Measurements from ENCODE around the gene UTP25. TPM values are rescaled to one million over a fixed set of nuclear protein-coding genes. Genes with fewer than 3 reads are reported as not detected.

The UTP25 gene
- total RNA-seq, 1 donor from 2014 or later, result 17.6 TPM

DNA sequence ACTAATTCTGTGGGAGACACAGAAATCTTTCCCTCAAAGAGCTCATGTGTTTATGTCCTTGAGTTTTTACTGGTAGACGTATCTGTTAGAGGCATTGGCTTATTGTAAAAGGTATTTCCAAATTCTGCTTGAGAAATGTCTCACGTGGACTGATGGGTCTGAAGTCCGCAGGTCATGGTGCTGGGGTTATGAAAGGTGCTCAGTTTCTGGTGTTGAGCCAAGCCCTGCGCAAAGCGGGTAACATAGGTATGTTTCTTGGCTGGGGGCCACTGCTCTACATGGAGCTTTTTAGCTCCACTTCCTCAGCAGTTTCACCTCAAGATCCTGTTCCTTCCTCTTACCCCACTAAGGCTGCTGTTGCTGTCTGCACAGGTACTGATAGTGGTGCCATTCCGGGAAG, 10.8 kb downstream of the UTP25 start:
- Mint-ChIP-seq H3K27ac (no peak overlapping the region), H3K4me3 (no peak overlapping the region), H3K36me3 (ENCODE audit: low read depth) (peaks cover 97% of the 10 kb centered on the region), H3K27me3 (no peaks in the 10 kb centered on the region), H3K4me1 (peaks cover 52% of the 10 kb centered on the region), H3K9me3 (no peaks in the 10 kb centered on the region)
- DNase-seq, result no peak
- intact Hi-C loops (cut with micrococcal nuclease), result no loop called here

DNA sequence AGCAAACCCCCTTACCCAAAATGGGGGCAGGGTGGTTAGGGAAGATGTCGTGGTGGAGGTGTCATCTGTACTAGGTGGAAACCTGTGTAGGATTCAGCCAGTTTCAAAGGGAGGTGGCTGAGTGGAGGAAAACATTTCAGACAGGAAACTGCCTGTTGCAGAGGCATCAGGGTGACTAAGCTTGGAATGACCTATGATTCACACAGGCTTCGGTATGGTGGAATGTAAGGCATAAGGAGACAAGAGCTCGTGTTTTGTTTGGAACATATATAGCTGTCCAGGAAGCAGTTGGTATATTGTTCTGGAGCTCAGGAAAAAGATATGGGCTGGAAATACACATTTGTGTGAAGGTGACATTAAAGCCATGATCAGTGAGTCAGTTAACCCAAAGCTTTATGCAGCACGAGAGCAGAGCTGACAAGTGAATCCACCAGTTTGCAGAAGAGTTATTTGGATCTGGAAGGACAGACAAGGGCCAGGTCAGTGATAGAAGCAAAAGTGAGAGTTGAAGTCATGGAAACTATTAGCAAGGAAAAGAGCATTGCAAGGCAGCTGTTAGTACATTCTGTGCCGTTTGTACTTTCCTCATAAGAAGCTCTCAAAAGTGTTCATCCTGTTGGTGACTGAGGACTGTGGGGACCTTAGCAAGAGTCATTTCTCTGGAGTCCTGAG, 12.2 kb downstream of the UTP25 start:
- no peaks in the 10 kb centered on the region for H3K27me3 Mint-ChIP-seq
- peak overlapping the region; percentile 84 for H3K27ac Mint-ChIP-seq
- intact Hi-C loops (cut with micrococcal nuclease), result no loop called here
- peak overlapping the region; percentile 45 for H3K4me3 Mint-ChIP-seq
- no peak for DNase-seq
- no peaks in the 10 kb centered on the region for H3K9me3 Mint-ChIP-seq
- H3K36me3 Mint-ChIP-seq (ENCODE audit: low read depth), result peaks cover 91% of the 10 kb centered on the region
- H3K4me1 Mint-ChIP-seq, result peaks cover 42% of the 10 kb centered on the region

DNA sequence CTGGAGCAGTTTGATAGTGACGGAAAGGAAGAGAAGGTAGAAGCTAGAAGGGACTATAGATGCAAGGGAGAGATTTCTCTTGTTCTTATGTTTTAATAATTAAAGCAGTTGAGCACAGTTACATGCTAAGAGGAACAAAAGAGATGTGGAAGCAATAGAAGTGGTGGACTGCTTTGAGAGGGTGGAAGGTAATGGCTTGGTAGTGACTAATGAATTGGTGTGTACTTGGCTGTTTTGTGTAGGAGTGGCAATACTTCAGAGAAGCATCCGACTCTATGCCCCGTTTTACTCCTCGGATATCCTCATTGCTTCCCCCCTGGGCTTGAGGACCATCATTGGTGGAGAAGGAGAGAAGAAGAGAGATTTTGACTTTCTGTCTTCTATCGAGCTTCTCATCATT, 12.8 kb downstream of the UTP25 start:
- Mint-ChIP-seq H3K27ac (peak overlapping the region; percentile 84), H3K27me3 (no peaks in the 10 kb centered on the region), H3K4me1 (peaks cover 37% of the 10 kb centered on the region), H3K4me3 (peak overlapping the region; percentile 45), H3K36me3 (ENCODE audit: low read depth) (peaks cover 87% of the 10 kb centered on the region), H3K9me3 (no peaks in the 10 kb centered on the region)
- intact Hi-C loops (cut with micrococcal nuclease), result no loop called here
- no peak for DNase-seq

DNA sequence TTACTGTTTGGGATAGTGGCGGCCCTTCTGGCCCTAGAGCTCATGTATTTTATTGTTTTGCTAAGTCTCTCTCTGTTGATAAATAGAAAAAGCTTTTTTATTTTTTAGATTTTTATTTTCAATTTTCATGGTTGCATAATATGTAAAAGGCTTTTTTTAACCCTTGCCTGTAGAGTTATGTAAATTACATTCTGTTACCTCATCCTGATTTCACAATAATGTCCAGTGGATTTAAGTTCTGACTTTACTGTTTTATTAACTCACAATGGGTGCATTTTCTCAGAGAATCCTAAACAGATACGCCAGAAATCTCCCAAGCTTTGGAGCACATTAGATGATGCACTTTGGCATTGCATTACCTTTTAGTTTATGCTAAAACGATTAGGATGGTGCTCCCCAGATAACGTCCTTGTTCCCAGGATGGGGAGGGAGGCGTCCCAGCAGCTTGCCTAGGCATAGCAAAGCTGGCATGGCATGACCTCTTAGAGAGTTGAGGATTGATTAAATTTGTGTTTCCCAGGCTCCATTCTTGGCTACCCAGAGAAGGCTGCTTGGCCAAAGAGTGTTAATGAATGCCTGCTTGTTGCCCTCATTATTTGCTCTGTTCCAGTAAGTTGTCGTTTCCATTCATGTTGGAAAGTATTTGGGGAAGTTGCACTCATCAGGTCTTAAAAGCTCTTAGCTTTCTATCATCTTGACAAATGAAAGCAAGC, 17.1 kb downstream of the UTP25 start:
- Mint-ChIP-seq H3K27me3 (no peaks in the 10 kb centered on the region), H3K9me3 (no peaks in the 10 kb centered on the region), H3K27ac (no peak overlapping the region), H3K4me1 (peaks cover 19% of the 10 kb centered on the region), H3K4me3 (no peak overlapping the region), H3K36me3 (ENCODE audit: low read depth) (peaks cover 69% of the 10 kb centered on the region)
- DNase-seq, result no peak
- intact Hi-C loops (cut with micrococcal nuclease), result no loop called here

DNA sequence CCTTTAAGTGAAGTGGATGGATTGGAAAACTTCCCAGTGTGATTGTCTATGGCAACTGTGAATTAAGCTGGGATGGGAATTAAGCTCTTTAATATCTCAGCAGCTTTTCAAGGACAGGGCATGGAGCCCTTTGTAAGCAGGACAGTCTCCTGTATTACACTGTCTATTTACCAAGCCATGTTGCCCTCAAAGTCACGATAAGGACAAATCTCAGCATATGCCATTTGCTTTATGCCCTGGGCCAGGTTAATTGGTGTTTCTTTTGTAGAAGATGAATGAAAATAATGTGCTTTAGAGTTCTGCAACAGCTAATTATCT, 17.6 kb downstream of the UTP25 start:
- H3K9me3 Mint-ChIP-seq, result no peaks in the 10 kb centered on the region
- H3K36me3 Mint-ChIP-seq (ENCODE audit: low read depth), result peaks cover 68% of the 10 kb centered on the region
- H3K4me3 Mint-ChIP-seq, result no peak overlapping the region
- intact Hi-C loops (cut with micrococcal nuclease), result no loop called here
- no peak overlapping the region for H3K27ac Mint-ChIP-seq
- DNase-seq, result no peak
- H3K27me3 Mint-ChIP-seq, result no peaks in the 10 kb centered on the region
- H3K4me1 Mint-ChIP-seq, result peaks cover 14% of the 10 kb centered on the region

DNA sequence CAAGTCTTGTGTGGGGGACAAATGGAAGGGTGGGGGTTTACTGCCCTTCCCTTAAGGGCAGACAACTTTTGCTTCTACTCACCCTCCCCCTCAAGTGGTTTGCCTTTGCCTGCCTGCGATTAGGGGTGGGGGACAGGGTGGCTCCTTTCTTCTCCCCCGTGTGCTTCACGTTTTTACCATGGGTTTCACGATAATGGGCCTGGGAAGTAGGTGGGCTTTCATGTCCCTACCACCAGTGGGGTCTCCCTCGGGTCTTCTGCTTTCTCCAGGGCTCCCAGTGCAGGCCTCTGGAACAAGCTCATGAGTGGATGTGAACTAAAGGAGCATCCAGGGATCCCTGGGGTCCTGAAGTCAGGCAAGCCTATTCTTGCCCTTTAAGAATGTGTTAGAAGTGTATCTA, 21.6 kb downstream of the UTP25 start:
- Mint-ChIP-seq H3K27ac (no peak overlapping the region), H3K4me1 (peaks cover 6% of the 10 kb centered on the region), H3K9me3 (no peaks in the 10 kb centered on the region), H3K27me3 (no peaks in the 10 kb centered on the region), H3K4me3 (no peak overlapping the region), H3K36me3 (ENCODE audit: low read depth) (peaks cover 53% of the 10 kb centered on the region)
- DNase-seq, result no peak
- intact Hi-C loops (cut with micrococcal nuclease), result no loop called here

DNA sequence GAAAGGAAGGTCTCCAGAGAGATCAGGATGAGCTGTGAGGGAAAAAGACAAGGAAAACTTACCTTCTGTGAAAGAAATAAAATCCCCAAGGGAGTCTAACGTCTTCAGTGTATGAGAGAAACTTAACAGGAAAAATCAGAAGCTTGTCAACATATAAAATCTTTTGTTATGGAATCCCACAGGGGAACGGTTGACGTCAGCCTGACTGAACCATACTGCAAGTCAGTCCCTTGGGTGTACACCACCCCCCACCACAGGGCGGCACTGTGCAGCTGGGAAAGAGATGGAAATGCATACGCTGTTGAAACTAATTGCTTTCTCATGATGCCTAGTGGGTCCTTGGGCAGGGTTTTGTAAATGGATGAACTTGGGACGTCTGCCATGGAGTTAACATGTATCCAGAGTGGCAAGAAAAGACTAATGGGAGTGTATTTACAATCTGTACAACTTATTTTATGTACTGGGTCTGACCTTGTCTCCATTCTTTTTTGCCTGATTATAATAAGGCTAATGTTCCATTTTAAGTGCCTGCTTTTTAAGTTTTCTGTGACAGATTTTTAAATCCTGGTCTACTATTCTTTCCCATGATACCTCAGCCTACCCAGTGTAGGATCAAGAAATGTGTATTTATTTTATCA, 22.7 kb downstream of the UTP25 start:
- no peak overlapping the region for H3K4me3 Mint-ChIP-seq
- H3K36me3 Mint-ChIP-seq (ENCODE audit: low read depth), result peaks cover 51% of the 10 kb centered on the region
- H3K9me3 Mint-ChIP-seq, result no peaks in the 10 kb centered on the region
- H3K27ac Mint-ChIP-seq, result no peak overlapping the region
- no peaks in the 10 kb centered on the region for H3K27me3 Mint-ChIP-seq
- H3K4me1 Mint-ChIP-seq, result peaks cover 8% of the 10 kb centered on the region
- no peak for DNase-seq
- intact Hi-C loops (cut with micrococcal nuclease), result no loop called here

DNA sequence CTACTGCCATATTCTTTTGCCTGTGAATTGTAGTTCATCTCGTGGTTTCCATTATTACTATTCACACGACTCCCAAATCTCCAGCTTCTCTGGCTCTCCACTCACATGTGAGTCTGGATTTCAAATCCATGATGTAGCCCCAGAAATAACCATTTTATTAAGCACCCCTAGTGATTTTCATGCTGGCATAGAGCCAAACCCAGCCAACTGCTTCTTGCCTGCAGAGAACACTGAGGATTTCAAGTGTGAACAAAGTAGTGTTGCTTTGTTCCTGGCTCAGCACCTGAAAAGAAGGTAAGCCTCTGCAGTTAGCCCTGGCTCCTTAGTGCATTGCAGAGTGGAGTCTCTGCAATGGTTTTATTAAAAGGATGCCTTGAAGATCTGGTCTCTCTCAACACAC, 25.9 kb downstream of the UTP25 start:
- Mint-ChIP-seq H3K27ac (no peak overlapping the region), H3K4me1 (peaks cover 1% of the 10 kb centered on the region), H3K4me3 (no peak overlapping the region), H3K27me3 (no peaks in the 10 kb centered on the region), H3K36me3 (ENCODE audit: low read depth) (peaks cover 35% of the 10 kb centered on the region), H3K9me3 (no peaks in the 10 kb centered on the region)
- DNase-seq, result no peak
- intact Hi-C loops (cut with micrococcal nuclease), result no loop called here

DNA sequence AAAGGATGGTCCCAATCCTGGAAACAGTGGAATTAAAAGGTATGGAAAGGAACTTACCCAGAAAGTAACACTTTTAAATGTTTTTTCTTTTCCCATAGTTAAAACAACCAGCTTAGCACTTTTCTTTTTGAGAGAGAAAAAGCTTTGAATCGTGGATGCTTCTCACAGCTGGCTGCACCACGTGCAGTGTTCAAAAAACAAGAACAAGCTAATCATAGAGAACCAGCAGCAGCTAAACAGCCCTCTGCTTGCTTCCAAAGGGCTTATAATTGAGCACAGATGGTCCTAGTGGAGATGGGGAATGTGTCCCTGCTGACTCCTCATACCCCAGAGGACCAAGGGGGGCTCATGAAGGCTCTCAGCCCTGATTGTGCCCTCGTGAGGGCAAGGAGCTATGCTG, 26.4 kb downstream of the UTP25 start:
- DNase-seq, result no peak
- Mint-ChIP-seq H3K9me3 (no peaks in the 10 kb centered on the region), H3K4me1 (peaks cover 1% of the 10 kb centered on the region), H3K4me3 (no peak overlapping the region), H3K36me3 (ENCODE audit: low read depth) (peaks cover 35% of the 10 kb centered on the region), H3K27ac (no peak overlapping the region), H3K27me3 (no peaks in the 10 kb centered on the region)
- intact Hi-C loops (cut with micrococcal nuclease), result no loop called here

DNA sequence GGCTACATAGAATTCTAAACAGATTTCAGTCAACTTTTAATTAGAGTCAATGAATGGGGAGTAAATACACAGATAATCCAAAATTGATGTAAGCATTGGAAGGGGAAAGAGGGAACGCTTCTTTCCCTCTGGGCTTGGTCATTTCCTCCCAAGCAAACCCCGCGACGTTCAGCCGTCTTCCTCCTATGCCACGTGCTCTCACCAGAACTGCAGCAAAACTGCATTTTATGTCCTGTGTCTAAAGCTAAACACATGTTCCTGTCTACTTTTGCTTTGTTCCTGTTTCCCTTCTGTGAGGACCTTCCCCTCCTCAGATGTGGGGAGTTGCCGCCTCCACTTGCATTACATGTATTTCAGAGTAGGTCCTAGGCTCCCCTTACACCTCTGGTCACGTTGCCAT, 27.2 kb downstream of the UTP25 start:
- Mint-ChIP-seq H3K4me3 (no peak overlapping the region), H3K36me3 (ENCODE audit: low read depth) (peaks cover 31% of the 10 kb centered on the region), H3K27me3 (no peaks in the 10 kb centered on the region), H3K4me1 (peaks cover 1% of the 10 kb centered on the region), H3K27ac (no peak overlapping the region), H3K9me3 (no peaks in the 10 kb centered on the region)
- no peak for DNase-seq
- intact Hi-C loops (cut with micrococcal nuclease), result no loop called here

DNA sequence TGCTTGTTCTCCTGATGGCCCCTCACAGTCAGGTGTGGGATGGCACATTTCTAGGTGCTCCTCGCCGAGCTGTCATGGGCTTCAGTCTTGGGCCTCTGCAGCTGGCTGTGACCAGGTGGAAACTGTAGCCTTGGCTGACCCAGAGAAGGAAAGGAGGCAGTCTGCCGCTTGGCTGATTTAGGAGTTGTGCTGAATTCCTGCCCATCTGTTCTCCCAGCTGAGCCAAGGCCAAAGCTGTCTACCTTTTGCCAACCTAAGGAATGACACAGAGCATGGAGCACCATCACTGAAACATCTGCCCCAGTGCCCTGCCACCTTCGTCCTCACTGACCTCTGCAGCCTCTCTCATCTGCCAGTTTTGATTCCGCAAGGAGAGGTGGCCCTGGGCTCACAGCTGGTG, 27.9 kb downstream of the UTP25 start:
- DNase-seq, result no peak
- Mint-ChIP-seq H3K27ac (no peak overlapping the region), H3K4me3 (no peak overlapping the region), H3K9me3 (no peaks in the 10 kb centered on the region), H3K27me3 (no peaks in the 10 kb centered on the region), H3K4me1 (peaks cover 1% of the 10 kb centered on the region), H3K36me3 (ENCODE audit: low read depth) (peaks cover 25% of the 10 kb centered on the region)
- intact Hi-C loops (cut with micrococcal nuclease), result no loop called here

DNA sequence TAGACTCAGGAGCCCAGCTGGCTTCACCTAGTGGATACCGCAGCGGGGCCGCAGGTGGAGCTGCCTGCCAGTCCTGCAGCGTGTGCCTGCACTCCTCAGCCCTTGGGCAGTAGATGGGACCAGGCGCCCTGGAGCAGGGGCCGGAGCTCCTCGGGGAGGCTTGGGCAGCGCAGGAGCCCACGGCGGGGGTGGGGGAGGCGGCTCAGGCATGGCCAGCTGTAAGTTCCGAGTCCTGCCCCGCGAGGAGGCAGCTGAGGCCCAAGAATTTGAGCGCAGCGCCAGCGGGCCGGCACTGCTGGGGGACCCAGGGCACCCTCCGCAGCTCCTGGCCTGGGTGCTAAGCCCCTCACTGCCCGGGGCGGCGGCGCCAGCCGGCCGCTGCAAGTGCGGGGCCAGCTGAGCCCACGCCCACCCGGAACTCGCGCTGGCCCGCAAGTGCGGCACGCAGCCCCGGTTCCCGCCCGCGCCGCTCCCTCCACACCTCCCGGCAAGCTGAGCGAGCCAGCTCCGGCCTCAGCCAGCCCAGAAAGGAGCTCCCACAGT, 30.9 kb downstream of the UTP25 start:
- H3K4me3 Mint-ChIP-seq, result no peak overlapping the region
- H3K9me3 Mint-ChIP-seq, result no peaks in the 10 kb centered on the region
- intact Hi-C loops (cut with micrococcal nuclease), result no loop called here
- peaks cover 1% of the 10 kb centered on the region for H3K4me1 Mint-ChIP-seq
- H3K36me3 Mint-ChIP-seq (ENCODE audit: low read depth), result peaks cover 8% of the 10 kb centered on the region
- no peak overlapping the region for H3K27ac Mint-ChIP-seq
- no peak for DNase-seq
- H3K27me3 Mint-ChIP-seq, result peaks cover 24% of the 10 kb centered on the region

DNA sequence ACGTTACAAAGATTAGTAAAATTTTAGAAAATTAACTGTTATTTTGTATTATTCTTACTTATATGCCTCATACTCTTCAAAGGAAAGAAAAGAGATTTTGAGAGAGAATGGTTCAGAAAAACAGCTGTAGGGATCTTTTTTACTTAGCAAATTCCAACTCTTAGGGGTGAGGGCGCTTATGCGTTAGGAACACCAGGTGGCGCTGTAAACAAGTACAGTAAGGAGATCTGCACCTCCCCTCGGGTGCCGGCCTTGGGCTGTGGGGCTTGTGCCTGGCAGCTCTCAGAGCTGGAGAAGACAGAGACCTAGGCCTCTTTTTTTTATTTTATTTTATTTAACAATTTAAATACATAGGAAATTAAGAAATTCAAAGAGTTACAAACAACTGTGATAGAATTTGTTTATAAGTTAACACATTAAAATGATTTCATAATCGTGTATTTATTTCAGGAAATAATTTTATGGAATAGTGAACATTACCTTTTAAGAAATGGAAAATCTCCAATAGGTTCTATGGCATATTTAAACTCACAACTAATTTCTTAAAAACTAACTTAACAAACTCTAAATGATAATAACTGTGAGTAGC, 32.6 kb downstream of the UTP25 start:
- Mint-ChIP-seq H3K4me3 (no peak overlapping the region), H3K27me3 (peaks cover 24% of the 10 kb centered on the region), H3K27ac (no peak overlapping the region), H3K36me3 (ENCODE audit: low read depth) (peaks cover 3% of the 10 kb centered on the region), H3K9me3 (no peaks in the 10 kb centered on the region), H3K4me1 (no peaks in the 10 kb centered on the region)
- intact Hi-C loops (cut with micrococcal nuclease), result loop anchor here (1.0 to 10.0 kb wide), 3 partner anchors 129 to 544 kb away; no protein-coding TSS in a partner anchor
- peak; percentile 90 for DNase-seq

DNA sequence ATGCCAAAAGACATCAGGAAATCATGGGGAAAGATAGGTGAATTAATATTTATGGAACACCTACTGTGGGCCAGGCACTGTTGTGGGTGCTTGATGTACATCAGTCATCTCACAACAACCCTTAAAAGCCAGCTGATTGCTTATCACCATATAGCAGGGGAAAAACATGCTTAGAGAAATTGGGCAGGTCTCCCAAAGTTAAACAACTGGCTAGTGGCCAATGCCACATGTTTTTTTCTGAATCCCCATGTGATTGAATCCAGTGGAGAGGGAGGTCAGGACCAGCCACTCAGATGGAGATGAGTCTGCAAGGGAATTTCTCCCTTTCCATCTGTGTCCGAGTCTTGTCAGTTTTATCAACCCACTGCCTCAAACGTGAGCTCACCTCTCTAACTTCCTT, 33.5 kb downstream of the UTP25 start:
- H3K4me1 Mint-ChIP-seq, result peaks cover under 1% of the 10 kb centered on the region
- H3K27ac Mint-ChIP-seq, result no peak overlapping the region
- H3K27me3 Mint-ChIP-seq, result peaks cover 25% of the 10 kb centered on the region
- H3K36me3 Mint-ChIP-seq (ENCODE audit: low read depth), result peaks cover 3% of the 10 kb centered on the region
- intact Hi-C loops (cut with micrococcal nuclease), result loop anchor here (10.0 kb wide), 1 partner anchor 544 kb away; no protein-coding TSS in a partner anchor
- no peaks in the 10 kb centered on the region for H3K9me3 Mint-ChIP-seq
- DNase-seq, result no peak
- H3K4me3 Mint-ChIP-seq, result no peak overlapping the region

Data from activated CD4-positive, alpha-beta T cell treated with anti-CD3 and anti-CD28 coated beads, Interleukin-2, amount 10 ng/mL, durations not matched to agents 24 days and 14 days (primary cell).